ENCODE results near the gene KCNC4.

KCNC4 gene

DNA sequence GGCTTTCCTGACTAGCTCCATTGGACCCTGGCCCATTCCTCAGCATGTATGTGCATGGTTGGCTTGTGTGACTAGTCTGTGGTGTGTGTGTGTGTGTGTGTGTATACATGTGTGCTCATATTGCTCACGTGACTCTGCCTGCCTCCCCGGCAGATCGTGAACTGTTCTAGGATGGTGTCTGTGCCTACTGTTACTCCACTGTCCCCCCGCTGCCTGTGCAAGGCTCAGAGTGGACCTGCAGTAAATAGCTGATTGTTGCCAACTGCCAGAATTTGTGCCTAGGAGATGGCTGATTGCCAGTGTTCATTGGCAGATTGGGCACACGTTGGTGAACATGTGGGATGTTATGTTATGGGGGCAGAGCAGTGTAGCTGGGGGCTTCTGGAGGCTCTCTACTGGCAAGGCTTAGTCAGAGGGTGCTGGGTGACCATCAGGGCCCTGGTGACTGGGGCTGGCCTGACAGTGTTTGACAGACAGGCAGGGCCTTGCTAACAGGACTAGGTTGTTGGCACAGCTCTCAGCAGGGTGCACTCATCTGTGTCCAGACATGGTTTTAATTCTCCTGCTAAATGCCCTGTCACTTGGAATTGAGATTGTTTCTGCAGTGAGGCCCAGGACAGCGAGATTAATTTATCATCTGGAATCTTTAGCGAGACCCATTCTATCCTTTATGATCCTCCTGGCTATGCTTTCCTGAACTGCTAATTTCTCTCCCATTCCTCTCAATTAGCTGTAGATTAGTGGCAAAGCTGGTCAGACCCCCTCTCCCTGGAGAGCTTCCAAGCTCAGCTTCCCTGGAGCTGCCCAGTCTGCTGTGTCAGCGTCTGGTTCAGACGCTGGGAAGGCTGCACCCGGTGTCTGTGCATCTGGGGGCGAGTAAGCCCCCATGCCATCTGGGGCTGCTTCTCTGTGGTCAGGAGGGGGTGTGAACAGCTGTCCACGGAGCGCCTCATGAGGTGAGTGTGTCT, 39.1 kb upstream of the KCNC4 start:
- TF ChIP-seq POLR2AphosphoS5 (IDR thresholded peaks at IDR 0.05; ENCODE audit: low read depth) (no peak), REST (IDR thresholded peaks at IDR 0.05; ENCODE audit: insufficient replicate concordance, low read depth) (no peak), CTCF (IDR thresholded peaks at IDR 0.05; ENCODE audit: insufficient read depth, low read length) (no peak), GABPA (IDR thresholded peaks at IDR 0.05; ENCODE audit: low read depth) (no peak)
- H3K27ac ChIP-seq (replicated peaks), result no peak overlapping the region
- DNase-seq (ENCODE audit: low read depth in 1 of 2, low spot score in 1 of 2), result no peak
- no peak overlapping the region for H3K4me3 ChIP-seq (replicated peaks; ENCODE audit: insufficient read depth, low read length)
- H3K27me3 ChIP-seq (ENCODE audit: insufficient read depth, poor library complexity, severe bottlenecking), result peaks cover 10% of the 10 kb centered on the region

DNA sequence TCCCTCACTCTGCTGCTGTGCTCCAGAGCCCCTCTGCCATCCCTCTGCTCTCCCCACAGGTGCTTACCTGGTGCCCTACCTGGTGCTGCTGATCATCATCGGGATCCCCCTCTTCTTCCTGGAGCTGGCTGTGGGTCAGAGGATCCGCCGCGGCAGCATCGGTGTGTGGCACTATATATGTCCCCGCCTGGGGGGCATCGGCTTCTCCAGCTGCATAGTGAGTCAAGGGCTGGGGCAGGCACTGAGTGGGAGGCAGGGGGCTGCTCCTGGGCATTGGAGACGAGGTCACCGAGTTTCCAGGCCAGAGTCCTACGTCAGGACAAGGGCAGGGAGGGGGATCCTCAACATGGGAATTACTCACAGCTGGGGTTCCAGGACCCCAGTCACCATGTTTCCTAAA, 38.1 kb upstream of the KCNC4 start:
- Histone ChIP-seq H3K27ac (replicated peaks) (no peak overlapping the region), H3K4me3 (replicated peaks; ENCODE audit: insufficient read depth, low read length) (no peak overlapping the region), H3K27me3 (ENCODE audit: insufficient read depth, poor library complexity, severe bottlenecking) (peaks cover 12% of the 10 kb centered on the region)
- no peak for TF ChIP-seq POLR2AphosphoS5 (IDR thresholded peaks at IDR 0.05; ENCODE audit: low read depth)
- TF ChIP-seq REST (IDR thresholded peaks at IDR 0.05; ENCODE audit: insufficient replicate concordance, low read depth), result no peak
- TF ChIP-seq CTCF (IDR thresholded peaks at IDR 0.05; ENCODE audit: insufficient read depth, low read length), result no peak
- TF ChIP-seq GABPA (IDR thresholded peaks at IDR 0.05; ENCODE audit: low read depth), result no peak
- no peak for TF ChIP-seq SPI1 (IDR thresholded peaks at IDR 0.05; ENCODE audit: borderline replicate concordance, low read depth)
- no peak for DNase-seq (ENCODE audit: low read depth in 1 of 2, low spot score in 1 of 2)

DNA sequence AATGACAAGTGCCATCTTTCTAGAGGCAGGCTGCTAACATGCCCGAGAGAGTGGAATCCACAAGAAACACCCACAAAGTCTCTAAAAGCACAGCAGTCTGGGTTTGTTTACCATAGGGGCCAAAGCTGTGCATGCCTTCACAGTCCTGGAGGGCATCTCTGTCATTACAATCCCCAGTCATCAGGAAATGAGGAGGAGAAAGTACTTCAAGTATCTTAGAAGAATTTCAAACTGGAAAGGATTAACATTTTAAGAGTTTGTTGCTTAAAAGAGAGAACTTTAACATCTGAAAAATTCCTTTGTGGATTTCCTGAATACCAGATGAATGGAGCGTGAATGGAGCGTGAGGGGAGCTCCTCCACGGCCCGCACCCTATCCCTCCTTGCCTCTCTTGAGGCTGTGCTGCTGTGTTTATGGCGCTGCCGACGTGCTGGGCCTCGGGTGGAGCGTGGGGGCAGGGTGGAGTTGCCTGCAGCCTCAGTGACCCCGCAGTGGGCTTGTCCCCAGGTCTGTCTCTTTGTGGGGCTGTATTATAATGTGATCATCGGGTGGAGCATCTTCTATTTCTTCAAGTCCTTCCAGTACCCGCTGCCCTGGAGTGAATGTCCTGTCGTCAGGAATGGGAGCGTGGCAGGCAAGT, 36.5 kb upstream of the KCNC4 start:
- no peak for DNase-seq (ENCODE audit: low read depth in 1 of 2, low spot score in 1 of 2)
- no peak for TF ChIP-seq SPI1 (IDR thresholded peaks at IDR 0.05; ENCODE audit: borderline replicate concordance, low read depth)
- no peak for TF ChIP-seq POLR2AphosphoS5 (IDR thresholded peaks at IDR 0.05; ENCODE audit: low read depth)
- no peak for TF ChIP-seq REST (IDR thresholded peaks at IDR 0.05; ENCODE audit: insufficient replicate concordance, low read depth)
- no peak for TF ChIP-seq GABPA (IDR thresholded peaks at IDR 0.05; ENCODE audit: low read depth)
- TF ChIP-seq CTCF (IDR thresholded peaks at IDR 0.05; ENCODE audit: insufficient read depth, low read length), result no peak
- Histone ChIP-seq H3K4me3 (replicated peaks; ENCODE audit: insufficient read depth, low read length) (no peak overlapping the region), H3K27me3 (ENCODE audit: insufficient read depth, poor library complexity, severe bottlenecking) (peaks cover 12% of the 10 kb centered on the region), H3K27ac (replicated peaks) (no peak overlapping the region)
